Measurements from ENCODE around the gene ABCC8.

The ABCC8 gene

GRCh38 chr11:17507773-17508172 is 31.1 kb upstream of the ABCC8 start:
- H3K36me3 ChIP-seq (ENCODE audit: control insufficient read depth in 2 of 2, insufficient read depth in 1 of 2, low read length in 2 of 2), result no peaks in the 10 kb centered on the region
- ChIA-PET POLR2A (no interaction called here), CTCF (interaction anchor here (0.6 to 13.0 kb wide), 10 partner anchors 9 to 567 kb away, joined by 3 to 318 read pairs (median 4); partner anchors contain the start of gene KCNJ11)
- no peaks in the 10 kb centered on the region for H3K4me1 ChIP-seq (ENCODE audit: control insufficient read depth, insufficient read depth, low read length)
- no peak overlapping the region for H3K27ac ChIP-seq (ENCODE audit: extremely low read depth, low read depth, low read length)
- TF ChIP-seq ZSCAN18 (tag by site-specific recombination; IDR thresholded peaks at IDR 0.05), result no peak
- no peak for TF ChIP-seq TSHZ1 (tag by site-specific recombination; IDR thresholded peaks at IDR 0.05; ENCODE audit: borderline replicate concordance)
- TF ChIP-seq ZNF184 (tag by site-specific recombination; IDR thresholded peaks at IDR 0.05), result no peak
- TF ChIP-seq ZNF211 (tag by site-specific recombination; IDR thresholded peaks at IDR 0.05; ENCODE audit: low read depth), result no peak
- TF ChIP-seq ZNF202 (tag by site-specific recombination; IDR thresholded peaks at IDR 0.05; ENCODE audit: borderline replicate concordance), result no peak
- TF ChIP-seq ZSCAN30 (tag by site-specific recombination; IDR thresholded peaks at IDR 0.05), result no peak
- no peak for TF ChIP-seq GLI2 (tag by site-specific recombination; IDR thresholded peaks at IDR 0.05; ENCODE audit: borderline replicate concordance, low read depth)
- no peak for TF ChIP-seq ZBTB8A (tag by site-specific recombination; IDR thresholded peaks at IDR 0.05)
- no peak for TF ChIP-seq ZFP69B (tag by site-specific recombination; IDR thresholded peaks at IDR 0.05)
- no peak for TF ChIP-seq ZNF23 (tag by site-specific recombination; IDR thresholded peaks at IDR 0.05; ENCODE audit: borderline replicate concordance)
- no peak for TF ChIP-seq ZNF148 (tag by site-specific recombination; IDR thresholded peaks at IDR 0.05; ENCODE audit: borderline replicate concordance)
- no peak for TF ChIP-seq EGR2 (tag by site-specific recombination; IDR thresholded peaks at IDR 0.05; ENCODE audit: low read depth)
- no peak for TF ChIP-seq ZEB2 (tag by site-specific recombination; IDR thresholded peaks at IDR 0.05)
- no peak for TF ChIP-seq ZFHX2 (tag by site-specific recombination; conservative IDR thresholded peaks at IDR 0.05)
- no peak for TF ChIP-seq KLF1 (tag by site-specific recombination; IDR thresholded peaks at IDR 0.05)
- TF ChIP-seq, protein P1, sequence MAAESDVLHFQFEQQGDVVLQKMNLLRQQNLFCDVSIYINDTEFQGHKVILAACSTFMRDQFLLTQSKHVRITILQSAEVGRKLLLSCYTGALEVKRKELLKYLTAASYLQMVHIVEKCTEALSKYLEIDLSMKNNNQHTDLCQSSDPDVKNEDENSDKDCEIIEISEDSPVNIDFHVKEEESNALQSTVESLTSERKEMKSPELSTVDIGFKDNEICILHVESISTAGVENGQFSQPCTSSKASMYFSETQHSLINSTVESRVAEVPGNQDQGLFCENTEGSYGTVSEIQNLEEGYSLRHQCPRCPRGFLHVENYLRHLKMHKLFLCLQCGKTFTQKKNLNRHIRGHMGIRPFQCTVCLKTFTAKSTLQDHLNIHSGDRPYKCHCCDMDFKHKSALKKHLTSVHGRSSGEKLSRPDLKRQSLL (tag by site-specific recombination; IDR thresholded peaks at IDR 0.05), result no peak
- TF ChIP-seq ZNF785 (tag by site-specific recombination; IDR thresholded peaks at IDR 0.05), result no peak
- TF ChIP-seq ZBTB48 (tag by site-specific recombination; IDR thresholded peaks at IDR 0.05), result no peak
- no peak for TF ChIP-seq ZNF362 (tag by site-specific recombination; IDR thresholded peaks at IDR 0.05)
- H3K4me3 ChIP-seq (ENCODE audit: low read depth, low read length), result no peak overlapping the region
- H3K9me3 ChIP-seq (ENCODE audit: control insufficient read depth, insufficient read depth, low read depth, low read length), result no peaks in the 10 kb centered on the region
